Epithelial cell of esophagus (primary cell): Measurements from ENCODE around the gene ALPP.
"Not testable (repeated sequence)": the region's sequence is repeated elsewhere in the genome, so short reads cannot be mapped to it uniquely, and the experiment has no call there.

ENCODE experiments used
- DNase-seq: peaks from one replicate; pipeline ENCODE4 v3.0.0; 2010; ENCODE audit warnings: low read depth
- H3K4me3 ChIP-seq: 2 replicates; pipeline ENCODE4 v1.5.1; 2011; ENCODE audit warnings: mild to moderate bottlenecking, low read length, control low read depth
- CTCF ChIP-seq: IDR thresholded peaks from 2 replicates; pipeline ENCODE4 v1.5.1; 2011; ENCODE audit warnings: low read depth, mild to moderate bottlenecking, low read length, control low read depth, inconsistent platforms; ENCODE audit not compliant: insufficient read depth; ENCODE audit errors: missing control alignments

Gene ALPP

GRCh38 chr2:232335206-232335858, 43.2 kb upstream of the ALPP start:
- not testable (repeated sequence) for DNase-seq, H3K4me3 ChIP-seq
- peak; percentile 47 for TF ChIP-seq CTCF

- no peak for DNase-seq
- no peak for TF ChIP-seq CTCF
Observed at GRCh38 chr2:232335859-232336215, 42.7 kb upstream of the ALPP start.

DNA sequence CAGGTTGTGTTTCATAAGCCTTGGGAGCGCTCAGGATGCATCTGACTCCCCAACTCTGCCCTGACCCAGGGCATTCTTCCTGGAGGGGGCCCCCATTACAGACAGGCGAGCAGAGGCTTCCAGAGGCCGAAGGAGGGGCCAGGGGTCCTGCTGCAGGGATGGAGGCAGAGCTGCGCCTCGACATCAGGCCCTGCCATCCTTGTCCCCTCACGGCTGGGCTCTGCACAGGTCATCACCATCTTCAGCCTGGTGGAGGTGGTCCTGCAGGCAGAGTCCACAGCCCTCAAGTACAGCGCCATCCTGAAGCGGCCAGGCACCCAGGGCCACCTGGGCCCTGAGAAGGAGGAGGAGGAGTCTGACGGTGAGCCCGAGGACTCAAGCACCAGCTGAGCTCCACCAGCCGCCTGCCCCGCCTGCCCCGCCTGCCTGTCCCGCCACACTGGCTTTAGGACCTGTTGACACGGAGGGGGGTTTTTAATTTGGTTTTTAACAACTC, 42.3 kb upstream of the ALPP start:
- no peak for TF ChIP-seq CTCF
- DNase-seq = no peak
- no peak overlapping the region for H3K4me3 ChIP-seq

More at GRCh38 chr2:232335859-232336215, 42.7 kb upstream of the ALPP start:
- H3K4me3 ChIP-seq = no peak overlapping the region

DNA sequence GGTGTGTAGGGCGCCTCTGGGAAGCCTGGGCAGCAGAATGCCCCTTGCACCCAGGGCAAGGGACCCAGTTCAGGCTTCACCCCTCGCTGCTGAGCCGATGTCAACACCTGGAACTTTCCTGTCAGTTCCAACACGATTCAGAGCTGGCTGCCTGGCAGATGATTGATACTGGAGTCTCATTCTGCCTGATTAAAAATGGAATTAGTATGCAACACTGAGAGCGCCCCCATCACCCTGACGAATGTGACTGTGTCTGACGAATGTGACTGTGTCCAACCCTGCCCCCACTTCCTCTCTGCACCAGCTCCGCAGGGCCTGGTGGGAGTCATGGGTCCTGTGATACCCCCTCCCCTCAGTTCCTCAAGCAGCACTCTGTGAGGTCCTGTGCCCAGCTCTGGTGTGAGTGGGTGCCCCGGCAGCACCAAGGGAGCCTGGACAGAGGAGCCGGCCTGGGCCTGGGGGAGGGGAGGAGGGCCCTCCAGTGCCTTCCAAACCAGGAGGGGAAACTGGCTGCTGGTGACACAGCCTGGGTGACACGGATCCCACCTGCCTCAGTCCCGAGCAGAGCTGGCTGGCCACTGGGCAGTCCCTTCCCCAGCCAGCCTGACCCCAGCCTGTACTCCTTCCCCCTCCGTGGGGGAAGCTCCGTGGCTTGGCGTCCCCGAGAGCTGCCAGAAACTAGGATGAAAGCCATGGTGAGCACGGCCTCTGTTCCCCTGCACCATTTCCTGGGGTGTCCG, 41.4 kb upstream of the ALPP start:
- H3K4me3 ChIP-seq = no peak overlapping the region
- no peak for TF ChIP-seq CTCF
- DNase-seq = no peak

- not testable (repeated sequence) for DNase-seq, H3K4me3 ChIP-seq
Observed at GRCh38 chr2:232338094-232338758, 40.3 kb upstream of the ALPP start.

DNA sequence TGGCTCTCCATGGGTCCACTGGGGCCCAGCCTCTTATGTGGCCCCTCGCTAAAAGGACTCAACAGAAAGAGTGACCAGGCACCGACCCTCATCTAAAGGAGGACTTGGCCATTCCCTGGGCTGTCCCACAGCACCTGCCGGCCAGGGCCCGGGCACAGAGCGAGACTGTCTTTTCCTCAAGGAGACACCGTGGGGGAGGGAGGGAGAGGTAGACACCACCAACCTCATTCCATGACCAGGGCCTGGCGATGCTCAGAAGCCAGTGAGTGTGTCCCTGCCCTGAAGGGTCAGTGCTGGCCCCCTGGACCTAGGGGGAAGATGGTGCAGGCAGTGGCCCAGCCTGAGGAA, 39.8 kb upstream of the ALPP start:
- DNase-seq = no peak
- no peak for TF ChIP-seq CTCF
- H3K4me3 ChIP-seq = no peak overlapping the region

GRCh38 chr2:232339121-232340081, 39.1 kb upstream of the ALPP start:
- DNase-seq = no peak
- peak; percentile 21 for TF ChIP-seq CTCF
- H3K4me3 ChIP-seq = no peak overlapping the region
